Dedifferentiated amniotic fluid mesenchymal stem cell (primary cell): ENCODE data around the gene PSMD9.
A peak's percentile ranks its signal among the peaks of the same experiment; 100 is the strongest.
"Not testable (repeated sequence)": the region's sequence is repeated elsewhere in the genome, so short reads cannot be mapped to it uniquely, and the experiment has no call there.

Experiments
- DNase-seq: peaks from one replicate; pipeline ENCODE4 v3.0.0-alpha.2; 2016; ENCODE audit errors: extremely low spot score

The PSMD9 gene

DNA sequence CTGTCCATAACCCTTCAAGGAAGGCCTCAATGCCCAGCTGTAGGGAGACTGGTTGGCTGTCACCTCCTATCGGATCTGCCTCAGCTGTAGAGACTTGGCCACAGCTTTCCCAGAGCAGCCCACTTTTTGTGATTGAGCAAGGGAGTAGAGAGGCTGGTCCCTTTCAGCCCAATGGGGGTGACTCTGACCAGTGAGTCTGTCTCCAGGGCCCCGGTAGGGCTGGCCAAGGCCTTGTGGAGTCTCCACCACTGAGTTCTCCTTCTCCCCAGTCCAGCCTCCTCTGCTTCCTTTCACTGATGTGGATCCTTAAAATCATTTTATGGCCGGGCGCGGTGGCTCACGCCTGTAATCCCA is 15.4 kb upstream of the PSMD9 start:
- DNase-seq = no peak

DNA sequence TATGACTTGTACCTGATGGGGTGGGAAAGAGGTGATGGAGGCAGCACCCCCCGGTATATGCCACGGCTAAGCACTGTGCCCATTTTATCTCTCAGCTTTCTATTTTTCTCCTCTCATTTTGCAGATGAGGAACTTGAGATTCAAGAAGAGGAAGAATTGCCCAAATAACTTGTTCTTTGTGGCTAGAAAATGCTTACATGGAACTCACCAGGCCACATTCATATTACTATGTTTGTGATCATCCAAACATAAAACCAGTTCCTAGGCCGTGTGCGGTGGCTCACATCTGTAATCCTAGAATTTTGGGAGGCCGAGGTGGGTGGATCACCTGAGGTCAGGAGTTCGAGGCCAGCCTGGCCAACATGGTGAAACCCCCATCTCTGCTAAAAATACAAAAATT is 14.5 kb upstream of the PSMD9 start:
- no peak for DNase-seq

DNA sequence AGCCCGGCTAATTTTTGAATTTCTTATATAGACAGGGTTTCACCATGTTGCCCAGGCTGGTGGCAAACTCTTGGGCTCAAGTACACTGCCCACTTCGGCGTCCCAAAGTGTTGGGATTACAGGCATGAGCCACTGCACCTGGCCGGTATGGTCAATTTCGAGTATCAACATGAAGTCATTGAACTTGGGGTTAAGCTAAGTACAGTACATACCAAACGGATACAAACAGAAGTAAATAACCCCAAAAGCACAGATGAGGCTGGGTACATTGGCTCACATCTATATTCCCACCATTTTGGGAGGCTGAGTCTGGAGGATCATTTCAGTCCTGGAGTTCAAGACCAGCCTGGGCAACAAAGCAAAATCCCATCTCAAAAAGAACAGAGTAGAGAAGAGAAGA is 13.0 kb upstream of the PSMD9 start:
- DNase-seq = no peak

DNA sequence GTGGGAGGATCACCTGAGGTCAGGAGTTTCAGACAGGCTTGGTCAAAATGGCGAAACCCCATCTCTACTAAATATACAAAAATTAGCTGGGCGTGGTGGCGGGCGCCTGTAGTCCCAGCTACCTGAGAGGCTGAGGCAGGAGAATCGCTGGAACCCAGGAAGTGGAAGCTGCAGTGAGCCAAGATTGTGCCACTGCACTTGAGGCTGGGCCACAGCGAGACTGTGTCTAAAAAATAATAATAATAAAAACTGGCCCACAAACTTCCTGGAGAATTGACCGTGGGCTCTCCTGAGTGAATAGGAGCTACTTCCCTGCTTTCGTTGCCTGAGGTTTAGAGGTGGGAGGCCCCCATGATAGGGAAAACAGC is 12.5 kb upstream of the PSMD9 start:
- not testable (repeated sequence) for DNase-seq

DNA sequence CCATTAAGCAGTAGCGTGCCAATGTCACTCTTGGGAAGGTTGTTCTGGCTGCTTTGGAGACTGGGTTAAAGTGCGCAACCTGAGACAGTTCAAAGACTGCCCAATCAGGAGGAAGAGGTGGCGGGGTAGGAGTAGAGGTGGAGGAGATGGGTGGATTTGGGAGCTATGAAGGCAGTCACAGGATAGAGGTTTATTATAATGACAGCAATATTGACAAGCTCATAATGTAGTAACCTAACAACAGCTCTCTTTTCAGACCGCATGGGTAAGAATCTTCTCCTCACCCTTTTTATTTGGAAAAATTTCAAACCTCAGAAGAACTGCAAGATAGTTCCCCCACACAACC is 5.3 kb upstream of the PSMD9 start:
- no peak for DNase-seq

DNA sequence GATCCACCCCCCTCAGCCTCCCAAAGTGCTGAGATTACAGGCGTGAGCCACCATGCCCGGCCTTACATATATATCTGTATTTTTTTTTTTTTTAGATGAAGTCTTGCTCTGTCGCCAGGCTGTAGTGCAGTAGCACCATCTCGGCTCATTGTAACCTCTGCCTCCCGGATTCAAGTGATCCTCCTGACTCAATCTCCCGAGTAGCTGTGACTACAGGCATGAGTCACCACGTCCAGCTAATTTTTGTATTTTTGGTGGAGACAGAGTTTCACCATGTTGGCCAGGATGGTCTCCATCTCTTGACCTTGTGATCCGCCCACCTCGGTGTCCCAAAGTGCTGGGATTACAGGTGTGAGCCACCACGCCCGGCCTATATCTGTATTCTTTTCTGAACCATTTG is 3.5 kb upstream of the PSMD9 start:
- DNase-seq = not testable (repeated sequence)

DNA sequence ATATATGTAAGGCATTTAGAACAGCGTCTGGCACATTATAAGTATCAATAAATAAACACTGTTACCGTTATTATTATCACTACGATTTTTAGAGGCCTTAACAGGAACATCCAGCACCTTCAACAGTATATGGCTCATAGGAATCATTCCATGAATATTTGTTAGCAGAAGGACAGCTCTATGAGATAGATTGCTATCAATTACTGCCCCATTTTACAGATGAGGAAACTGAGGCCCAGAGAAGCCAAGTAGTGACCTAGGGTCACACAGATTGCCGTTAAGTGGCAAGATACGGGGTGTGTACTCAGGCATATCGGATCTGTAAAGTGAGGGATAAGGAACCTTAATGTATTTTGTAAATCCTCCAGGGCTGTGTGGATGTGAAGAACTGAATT is 510 bp upstream of the PSMD9 start:
- no peak for DNase-seq

DNA sequence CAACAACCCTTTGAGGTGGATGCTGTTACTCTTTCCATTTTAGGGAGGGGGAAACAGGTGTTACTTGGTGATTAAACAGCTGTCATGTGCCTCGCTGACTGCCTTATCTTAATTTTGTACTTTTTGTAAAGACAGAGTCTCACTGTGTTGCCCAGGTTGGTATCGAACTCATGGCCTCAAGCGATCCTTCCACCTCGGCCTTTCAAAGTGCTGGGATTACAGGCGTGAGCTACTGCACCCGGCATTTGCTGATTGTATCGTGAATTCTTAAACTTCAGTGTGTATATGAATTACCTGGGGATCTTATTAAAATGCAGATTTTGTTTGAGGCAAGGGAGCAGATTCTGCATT is 659 bp downstream of the PSMD9 start:
- no peak for DNase-seq

DNA sequence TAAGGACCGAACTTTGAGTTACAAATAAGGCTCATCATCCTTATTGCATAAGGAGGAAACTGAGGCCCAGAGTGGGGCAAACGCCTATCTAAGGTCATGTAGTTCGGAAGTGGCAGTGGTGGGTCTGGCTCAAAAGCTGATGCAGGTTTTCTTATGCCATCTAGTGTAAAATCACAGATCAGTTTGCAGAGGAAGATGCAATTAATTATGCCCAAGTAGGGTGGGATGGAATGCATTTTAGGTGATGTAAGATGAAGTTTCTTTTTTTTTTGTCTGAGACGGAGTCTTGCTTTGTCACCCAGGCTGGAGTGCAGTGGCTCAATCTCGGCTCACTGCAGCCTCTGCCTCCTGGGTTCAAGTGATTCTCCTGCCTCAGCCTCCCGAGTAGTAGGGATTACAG is 1.1 kb downstream of the PSMD9 start:
- DNase-seq = not testable (repeated sequence)

DNA sequence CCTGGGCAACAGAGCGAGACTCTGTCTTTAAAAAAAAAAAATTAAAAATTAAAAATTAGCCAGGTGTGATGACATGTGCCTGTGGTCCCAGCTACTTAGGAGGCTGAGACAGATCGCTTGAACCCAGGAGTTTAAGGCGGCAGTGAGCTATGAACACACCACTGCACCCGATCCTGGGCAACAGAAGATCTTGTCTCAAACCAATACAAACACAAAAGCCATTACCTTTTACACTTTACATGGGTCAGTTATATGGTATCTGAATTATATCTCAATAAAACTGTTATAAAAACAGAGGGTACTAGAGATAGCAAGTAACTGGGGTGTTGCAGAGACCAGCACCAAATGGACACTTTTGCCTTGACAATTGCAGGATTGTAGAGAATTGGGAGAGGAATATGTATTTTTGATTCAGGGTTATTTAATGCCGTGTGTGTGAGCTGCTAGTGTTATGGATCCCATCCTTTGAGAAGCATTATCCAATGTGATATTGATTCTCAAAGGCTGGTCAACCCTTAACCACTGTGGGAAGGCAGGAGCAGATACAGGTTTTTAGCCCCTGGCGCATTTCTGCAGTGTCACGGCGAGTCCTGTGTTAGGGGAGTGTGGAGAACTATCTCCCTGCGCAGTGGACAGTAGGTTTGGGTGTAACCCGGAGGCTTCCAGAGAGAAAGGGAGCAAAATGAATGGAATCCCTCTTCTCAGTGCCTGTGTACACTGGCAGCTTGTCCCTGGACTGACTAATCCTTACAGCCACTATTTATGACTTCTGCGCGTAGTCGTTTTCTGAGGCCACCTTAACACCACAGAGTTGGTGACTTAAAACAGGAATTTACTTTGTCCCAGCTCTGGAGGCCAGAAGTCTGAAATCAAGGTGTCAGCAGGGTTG is 4.3 kb downstream of the PSMD9 start:
- DNase-seq = no peak

DNA sequence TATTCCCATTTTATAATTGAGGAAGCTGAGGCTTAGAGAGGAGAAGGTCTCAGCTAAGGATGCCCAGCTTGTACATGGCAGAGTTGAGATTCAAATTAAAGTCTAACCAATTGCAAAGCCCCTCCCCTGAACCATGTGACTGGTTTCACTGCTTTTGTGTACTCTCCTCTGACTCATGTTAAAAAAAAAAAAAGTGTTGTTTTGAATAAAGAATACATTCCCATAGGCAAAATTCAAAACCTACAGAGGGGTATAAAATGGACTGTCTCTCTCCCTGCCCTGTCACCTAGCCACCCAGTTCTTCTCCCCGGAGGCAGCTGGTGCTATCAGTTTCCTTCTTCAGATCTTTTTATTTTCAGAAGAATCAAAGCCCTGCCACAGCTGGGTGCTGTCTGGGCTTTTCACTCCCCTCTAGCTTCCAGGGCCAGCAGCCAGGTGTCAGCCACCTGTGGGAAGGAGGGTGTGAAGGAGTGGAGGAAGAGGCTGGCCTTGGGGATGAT is 5.4 kb downstream of the PSMD9 start:
- DNase-seq = peak; percentile 65

DNA sequence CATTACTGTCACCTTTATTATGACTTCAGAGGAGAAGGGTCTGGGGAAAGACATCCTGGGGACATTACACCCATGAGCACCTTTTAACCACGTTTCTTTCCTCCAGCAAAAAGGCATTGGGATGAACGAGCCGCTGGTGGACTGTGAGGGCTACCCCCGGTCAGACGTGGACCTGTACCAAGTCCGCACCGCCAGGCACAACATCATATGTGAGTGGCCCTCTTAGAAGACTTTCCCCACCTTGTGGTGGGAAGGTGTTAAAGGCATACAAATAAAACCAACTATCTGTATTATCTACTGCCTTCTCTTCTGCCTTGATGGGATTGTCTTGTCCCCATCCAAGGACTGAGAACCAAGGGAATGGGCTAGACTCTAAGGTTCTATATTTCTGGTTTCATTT is 6.0 kb downstream of the PSMD9 start:
- no peak for DNase-seq

DNA sequence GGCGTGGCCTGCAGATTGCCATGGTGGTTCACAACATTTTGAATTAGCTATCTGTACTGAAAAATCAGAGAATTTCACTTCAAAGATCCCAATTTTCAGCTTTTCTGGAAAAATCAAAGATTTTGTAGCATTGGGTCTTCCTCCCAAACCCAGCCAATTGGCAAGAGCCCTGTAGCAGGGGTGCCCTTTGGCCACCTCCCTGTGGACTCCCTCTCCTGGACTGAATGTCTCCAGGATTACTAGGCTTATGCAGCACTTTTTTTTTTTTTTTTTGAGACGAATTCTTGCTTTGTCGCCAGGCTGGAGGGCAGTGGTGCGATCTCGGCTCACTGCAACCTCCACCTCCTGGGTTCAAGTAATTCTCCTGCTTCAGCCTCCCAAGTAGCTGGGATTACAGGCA is 9.7 kb downstream of the PSMD9 start:
- DNase-seq = no peak

DNA sequence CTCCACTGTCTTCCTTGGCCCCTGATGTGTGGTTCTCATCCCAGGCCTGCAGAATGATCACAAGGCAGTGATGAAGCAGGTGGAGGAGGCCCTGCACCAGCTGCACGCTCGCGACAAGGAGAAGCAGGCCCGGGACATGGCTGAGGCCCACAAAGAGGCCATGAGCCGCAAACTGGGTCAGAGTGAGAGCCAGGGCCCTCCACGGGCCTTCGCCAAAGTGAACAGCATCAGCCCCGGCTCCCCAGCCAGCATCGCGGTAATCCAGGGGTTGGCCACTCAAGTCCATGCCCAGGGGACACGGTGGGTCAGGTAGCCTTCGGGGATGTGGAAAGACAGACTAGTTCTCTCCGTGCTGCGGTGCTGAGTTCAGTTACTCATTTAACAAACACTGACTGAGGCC is 11.0 kb downstream of the PSMD9 start:
- no peak for DNase-seq

DNA sequence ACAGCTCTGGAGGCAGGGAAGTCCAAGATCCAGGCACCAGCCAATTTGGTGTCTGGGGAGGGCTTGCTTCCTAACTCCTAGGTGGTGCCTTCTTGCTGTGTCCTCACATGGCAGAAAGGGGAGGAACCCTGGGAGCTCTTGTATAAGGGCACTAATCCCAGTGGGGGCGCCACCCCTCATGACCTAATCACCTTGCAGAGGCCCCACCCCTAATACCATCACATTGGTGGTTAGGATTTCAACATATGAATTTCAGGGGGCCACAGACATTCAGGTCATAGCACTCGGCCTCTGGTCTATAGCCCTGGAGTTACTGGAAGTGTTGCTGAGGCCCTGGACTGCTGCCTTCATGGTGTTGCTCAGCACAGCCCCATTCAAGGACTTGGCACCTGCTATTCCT is 14.6 kb downstream of the PSMD9 start:
- no peak for DNase-seq

DNA sequence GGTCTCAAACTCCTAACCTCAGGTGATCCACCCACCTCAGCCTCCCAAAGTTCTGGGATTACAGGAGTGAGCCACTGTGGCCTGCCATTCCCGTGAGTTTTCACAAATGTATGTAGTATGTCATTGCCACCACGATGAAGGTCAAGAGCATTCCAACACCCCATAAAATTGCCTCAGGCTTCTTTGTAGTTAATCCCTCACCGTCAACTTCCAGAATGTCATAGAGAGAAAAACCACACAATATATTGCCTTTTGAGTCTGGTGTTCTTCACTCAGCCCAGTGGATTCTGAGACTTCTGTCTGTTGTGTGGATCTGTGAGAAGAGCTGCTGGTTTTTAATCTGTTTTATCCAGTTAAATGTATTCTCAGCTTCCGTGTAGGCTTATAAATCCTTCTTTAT is 17.2 kb downstream of the PSMD9 start:
- no peak for DNase-seq

DNA sequence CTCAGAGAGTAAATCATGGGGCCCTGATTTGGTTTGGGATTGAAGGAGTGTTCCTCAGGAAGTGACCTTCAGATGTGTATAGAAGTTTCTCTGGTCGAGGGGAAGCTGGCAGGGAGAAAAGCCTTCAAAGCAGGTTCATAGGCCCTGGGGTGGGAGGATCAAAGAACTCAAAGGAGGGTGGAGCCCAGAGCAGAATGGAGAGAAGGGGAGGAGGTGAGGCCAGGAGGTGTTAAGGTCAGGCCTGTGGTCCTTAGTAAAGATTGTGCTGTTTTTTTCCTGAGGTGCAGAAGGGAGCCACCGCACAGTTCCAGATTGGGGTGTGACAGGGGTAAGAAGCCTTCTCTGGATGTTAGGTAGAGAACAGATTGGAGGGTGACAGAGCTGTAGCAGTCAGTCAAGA is 20.1 kb downstream of the PSMD9 start:
- DNase-seq = no peak

DNA sequence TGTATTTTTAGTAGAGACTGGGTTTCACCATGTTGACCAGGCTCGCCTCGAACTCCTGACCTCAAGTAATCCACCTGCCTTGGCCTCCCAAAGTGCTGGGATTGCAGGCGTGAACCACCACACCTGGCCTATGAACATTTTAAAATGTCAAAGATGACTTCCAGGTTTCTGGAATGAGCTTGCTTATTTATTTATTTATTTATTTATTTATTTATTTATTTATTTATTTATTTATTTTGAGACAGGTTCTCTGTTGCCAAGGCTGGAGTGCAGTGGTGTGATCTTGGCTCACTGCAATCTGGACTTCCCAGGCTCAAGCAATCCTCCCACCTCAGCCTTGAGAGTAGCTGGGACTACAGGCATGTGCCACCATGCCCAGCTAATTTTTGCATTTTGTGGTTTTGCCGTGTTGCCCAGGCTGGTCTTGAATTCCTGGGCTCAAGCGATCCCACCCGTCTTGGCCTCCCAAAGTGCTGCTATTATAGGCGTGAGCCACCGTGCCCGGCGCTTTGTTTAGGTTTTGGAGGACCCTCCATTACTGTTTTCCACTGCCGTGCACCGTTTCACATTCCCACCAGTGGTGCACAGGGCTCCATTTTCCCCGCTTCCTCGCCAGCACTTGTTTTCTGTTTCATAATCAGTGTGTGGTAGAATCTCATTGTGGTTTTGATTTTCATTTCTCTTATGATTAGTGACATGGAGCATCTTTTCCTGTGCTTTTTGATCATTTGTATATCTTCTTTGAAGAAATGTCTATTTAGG is 23.4 kb downstream of the PSMD9 start:
- DNase-seq = no peak

DNA sequence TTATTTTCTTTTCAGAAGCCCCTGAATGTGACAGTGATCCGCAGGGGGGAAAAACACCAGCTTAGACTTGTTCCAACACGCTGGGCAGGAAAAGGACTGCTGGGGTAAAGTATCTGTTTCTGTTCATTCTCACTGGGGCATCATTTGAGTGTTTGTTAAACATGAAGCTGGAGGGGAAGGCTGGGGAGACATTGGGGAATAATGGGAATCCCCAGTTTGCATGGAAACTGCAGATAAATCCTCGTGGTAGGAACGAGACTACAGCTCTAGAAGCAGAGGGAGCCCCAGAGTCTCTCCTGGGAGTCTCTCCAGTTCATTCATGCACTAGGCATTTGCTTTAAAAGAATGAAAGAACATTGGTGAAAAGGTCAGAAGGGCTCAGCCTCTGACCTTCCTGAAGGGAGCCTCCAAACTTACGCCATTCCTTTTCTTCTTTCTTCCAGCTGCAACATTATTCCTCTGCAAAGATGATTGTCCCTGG is 27.3 kb downstream of the PSMD9 start:
- DNase-seq = no peak

DNA sequence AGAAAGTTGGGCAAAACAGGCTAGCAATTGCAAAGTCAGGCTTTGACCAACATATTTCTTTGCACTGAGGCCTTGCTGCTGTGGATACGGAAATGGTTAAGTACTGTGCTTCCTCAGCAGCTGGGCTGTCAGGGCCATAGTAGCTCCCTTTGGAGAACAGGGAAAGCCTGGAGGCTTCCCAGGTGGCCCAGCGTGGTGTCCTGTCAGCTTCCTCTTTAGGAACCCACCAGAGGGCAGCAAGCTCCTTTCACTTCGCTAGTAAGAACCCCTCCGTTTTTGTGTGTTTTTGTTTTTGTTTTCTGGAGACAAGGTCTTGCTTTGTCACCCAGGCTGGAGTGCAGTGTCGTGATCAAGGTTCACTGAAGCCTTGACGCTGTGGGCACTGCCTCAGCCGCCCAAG is 28.1 kb downstream of the PSMD9 start:
- no peak for DNase-seq

DNA sequence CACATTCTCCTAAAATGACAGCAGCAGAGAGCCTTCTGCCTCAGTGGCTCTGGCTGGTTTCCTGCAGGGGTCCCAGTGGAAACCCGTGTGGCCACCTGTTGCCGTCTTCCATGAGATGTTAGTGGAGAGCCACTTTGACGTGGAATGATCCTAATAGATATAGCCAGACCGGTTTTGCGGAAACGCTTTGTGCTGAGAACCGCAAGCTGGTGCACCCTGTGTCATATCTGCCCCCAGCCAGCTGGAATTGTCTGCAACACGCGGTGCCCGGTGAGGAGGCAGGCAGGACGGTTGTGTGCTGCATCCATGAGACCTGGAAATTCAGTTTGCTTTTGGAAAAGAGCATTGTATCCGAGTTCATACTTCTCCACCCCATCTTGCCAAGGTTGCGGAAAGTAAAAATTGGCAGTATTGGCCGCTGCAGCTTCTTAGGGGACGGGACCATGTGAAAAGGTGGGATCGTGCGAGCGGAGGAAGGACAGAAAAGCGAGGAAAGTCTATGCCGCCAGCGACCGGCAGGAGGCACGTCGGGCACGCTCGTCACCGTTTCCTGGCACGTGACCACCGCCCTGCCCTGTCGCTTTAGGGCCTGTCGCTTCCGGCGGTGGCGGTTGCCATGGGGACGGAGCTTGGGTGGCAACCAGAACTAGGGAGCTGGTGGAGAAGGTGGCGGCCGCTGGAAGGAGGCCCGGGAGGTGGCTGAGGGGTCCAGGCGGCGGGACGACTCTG is 29.5 kb downstream of the PSMD9 start, which contains the start of gene CFAP251:
Gene CFAP251 (plus strand): TSS at position 643 of the 729 bp plus-strand sequence. CDS start 2,714 bp downstream, outside the sequence.
- no peak for DNase-seq

DNA sequence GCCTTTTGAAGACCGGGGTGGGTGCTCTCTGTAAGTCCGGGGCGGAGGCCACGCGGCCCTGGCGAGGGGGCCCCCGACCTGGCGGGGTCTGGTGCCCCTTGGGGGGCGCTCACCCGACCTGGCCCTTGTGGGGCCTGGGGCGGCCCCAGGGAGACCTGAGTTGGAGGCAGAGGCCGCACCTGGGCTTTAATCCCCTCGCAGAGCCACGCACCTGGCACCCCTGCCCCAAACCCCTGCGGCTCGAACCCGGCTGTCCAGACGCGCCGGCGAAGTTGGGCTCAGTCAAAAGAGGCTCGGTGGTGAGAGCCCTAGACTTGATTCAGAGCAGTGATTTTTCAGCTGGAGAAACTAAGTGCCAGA is 30.1 kb downstream of the PSMD9 start:
- no peak for DNase-seq

DNA sequence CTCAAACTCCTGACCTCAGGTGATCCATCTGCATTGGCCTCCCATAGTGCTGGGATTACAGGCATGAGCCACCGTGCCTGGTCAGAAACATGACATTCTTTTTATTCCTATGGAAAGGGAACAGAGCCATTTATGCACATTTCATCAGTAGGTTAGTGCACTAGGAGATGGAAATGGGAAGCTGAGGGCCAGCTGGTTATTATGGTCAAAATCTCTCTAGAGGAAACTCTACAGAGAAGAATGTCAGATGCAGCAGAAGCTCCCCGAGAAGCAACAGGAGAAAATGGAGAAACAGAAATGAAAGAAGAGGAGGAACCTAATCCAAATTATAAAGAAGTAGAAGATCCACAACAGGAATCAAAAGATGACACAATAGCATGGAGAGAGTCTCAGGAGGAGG is 32.5 kb downstream of the PSMD9 start:
- DNase-seq = no peak
